ENCODE measurements around the gene C18orf63. TPM values are rescaled to one million over a fixed set of nuclear protein-coding genes. Genes with fewer than 3 reads are reported as not detected.
"Not testable (repeated sequence)": the region's sequence is repeated elsewhere in the genome, so short reads cannot be mapped to it uniquely, and the experiment has no call there.

C18orf63 gene
- total RNA-seq, 1 donor from 2014 or later = not detected

DNA sequence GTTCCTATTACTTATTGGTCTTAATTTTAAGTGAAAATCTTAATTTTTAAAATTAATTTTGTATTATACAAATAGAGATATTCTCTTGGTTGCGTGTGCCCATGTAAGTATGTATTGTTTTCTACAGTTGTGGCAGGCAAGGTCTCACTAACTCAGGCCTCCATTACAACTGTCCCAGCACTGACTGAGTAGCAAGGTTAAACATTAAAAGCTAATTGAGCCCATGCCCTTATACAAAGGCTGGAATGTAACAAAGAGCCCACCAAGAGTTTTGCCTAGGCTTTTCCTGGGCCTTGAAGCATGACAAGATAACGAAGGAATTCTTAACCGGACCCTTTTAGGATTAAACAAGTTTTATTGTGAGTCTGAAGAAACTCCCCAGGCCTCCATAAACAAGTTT, 11.2 kb downstream of the C18orf63 start:
- not testable (repeated sequence) for DNase-seq (ENCODE audit: low read depth in 2 of 2)

DNA sequence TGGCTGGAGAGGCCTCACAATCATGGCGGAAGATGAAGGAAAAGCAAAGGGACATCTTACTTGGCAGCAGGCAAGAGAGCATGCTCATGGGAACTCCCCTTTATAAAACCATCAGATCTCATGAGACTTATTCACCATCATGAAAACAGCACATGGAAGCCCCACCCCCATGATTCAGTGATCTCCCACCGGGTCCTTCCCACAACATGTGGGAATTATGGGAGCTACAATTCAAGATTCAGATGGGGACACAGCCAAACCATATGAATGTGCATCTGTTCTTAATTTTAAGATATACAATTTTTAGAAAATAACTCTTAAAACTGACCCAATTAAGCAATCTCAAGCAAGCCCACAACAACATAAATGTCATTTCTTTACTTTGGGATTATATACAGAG, 12.6 kb downstream of the C18orf63 start:
- no peak for DNase-seq (ENCODE audit: low read depth in 2 of 2)

DNA sequence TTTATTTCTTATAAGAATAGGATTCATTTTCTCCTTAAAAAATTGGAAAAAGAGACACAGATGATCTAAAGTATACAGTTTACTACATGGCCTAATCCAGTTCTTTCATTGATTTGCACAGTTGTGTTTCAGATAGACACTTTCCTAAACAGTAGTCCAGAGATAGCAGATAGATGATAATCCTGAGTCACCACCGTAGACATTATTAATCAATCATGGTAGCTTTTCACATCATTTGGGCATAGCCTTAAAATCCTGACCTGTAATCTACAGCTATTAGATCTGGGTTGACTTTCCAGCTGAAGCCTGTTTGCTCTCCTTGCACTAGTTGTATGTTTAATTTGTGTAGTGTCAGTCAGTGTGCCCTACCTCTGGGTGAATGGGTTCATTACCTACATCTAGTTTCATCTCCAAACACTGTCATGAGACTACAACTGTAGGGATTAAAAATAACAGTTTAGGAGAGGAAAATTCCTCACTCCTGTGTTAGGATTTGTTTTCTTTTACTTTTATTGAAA, 14.1 kb downstream of the C18orf63 start:
- DNase-seq (ENCODE audit: low read depth in 2 of 2) = no peak

DNA sequence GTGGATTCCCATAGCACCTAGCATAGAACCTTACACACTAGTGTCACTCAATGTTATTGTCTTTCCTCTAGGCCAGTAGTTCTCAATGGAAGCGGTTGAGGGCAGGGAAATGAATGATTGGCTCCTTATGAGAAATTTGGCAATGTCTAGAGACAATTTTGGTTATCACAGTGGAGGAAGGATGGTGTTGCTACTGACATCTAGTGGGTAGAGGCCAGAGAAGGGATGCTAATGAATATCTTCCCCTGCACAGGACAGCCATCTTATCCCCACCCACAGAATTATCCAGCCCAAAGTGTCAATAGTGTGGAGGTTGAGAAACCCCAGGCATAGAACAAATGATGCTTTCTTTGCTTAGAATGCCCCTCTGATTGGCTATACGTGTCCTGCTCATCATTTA, 15.8 kb downstream of the C18orf63 start:
- DNase-seq (ENCODE audit: low read depth in 2 of 2) = peak in 1 of 2 donors; percentile 2

DNA sequence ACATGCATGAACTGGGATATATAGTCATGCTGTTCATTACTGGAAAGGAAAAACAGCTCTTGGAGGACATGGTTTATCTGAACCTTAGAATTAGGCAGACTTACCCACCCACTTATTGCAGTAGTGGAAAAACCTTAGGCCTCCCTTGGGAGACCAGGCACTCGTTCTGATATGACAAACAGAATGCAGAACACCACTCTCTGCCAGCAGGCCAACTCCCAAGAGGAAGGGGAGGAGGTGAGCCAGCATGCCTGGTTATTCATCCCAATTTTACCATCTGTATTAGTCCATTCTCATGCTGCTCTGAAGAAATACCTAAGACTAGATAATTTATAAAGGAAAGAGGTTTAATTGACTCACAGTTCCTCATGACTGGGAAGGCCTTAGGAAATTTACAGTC, 17.5 kb downstream of the C18orf63 start:
- no peak for DNase-seq (ENCODE audit: low read depth in 2 of 2)

DNA sequence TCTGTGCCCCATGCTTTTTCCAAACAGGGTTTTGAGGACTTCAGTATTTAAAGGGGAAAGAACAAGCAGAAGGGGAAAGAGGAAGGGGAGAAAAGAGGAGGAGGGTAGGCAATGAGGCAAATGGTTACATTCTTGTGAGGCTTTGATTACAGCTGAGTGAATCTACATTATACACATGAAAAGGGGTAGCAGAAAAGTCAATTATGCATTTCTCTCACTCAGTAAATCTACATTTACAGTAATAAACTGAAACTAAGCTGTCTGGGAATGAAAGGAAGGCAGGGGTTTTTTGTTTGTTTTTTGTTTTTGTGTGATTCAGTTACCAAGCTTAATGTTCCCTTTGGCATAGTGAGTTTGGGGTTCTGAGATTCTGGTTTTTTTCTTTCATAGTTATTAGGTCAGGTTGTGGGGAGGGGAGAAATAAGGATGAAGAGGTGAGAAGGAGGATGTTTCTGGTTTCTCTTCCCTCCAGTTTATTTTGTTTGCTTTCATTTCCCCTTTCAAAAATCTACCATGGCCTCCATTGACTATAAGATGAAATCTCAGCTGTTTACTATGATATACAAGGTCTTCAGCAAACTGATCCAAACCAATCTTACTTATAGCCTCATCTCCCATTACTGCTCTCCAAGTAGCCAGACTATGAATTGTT, 18.7 kb downstream of the C18orf63 start:
- no peak for DNase-seq (ENCODE audit: low read depth in 2 of 2)

DNA sequence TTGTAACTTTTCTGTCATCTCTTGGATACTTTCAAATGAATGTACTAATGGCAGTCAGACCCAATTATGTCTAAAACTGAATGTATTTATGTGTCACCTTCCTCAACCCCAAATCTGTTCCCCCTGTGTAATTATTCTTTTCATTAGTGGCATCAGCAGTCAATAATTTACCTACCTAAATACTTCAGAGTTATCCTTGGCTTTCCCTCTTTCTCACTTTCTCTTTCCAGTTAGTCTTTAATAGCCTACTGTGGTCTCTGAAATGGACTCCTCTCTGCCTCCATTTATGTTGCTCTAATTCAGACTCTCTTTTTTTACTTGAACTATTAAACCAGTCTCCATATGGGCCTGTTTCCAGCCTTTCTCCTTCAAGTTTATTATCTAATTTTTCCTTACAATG, 21.0 kb downstream of the C18orf63 start:
- DNase-seq (ENCODE audit: low read depth in 2 of 2) = no peak

DNA sequence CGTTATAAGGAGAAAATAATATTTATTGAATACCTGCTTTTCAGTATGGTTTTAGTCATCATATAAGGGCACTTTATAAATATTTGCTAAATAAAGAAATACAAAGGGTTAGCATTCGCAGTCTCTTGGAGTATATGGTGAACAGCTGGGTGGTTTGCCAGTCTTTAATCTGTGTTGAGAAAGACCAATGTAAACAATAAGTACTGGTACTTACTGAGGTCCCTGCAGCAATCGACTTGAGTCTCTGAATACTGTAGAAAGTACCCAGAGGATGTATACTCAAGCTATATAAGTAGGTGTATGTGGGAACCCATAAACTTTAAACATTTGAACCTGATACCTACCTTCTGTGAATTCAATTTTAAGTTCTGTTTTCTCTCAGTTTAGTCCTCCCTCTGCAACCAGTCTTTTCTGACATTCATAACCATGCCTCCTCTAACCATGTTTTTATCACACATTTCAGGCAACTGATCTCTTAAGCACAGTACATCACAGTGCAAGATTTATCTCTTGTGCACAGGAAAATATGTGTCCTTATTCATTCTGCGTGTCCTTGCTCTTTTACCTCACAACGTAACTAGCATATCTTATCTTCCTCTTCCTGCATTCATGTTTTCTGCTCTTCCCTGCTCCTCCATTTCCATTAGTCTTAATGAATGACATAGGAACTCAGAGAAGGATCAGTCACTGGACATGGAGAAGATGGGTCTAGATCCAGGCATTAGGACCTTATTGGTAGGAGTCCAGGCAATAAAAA, 21.7 kb downstream of the C18orf63 start:
- DNase-seq (ENCODE audit: low read depth in 2 of 2) = no peak

DNA sequence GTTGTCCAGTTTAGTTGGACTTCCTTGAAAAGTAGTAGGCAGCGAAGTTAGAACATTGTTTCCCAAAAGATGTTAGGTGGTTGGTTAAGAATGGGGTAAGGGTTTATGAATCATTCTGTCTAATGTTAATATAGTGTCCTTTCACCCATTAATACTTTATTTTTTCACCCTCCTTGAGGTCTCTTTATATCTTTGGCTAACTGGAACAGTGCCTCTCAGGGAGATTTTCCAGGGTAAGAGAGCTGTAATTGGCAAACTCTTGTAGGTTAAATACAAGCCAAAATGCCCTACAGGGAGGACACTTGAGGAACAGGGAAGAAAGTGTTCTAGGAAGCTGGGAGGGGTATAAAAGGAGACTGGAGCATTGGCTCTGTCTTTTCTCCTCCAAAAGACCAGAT, 22.3 kb downstream of the C18orf63 start:
- no peak for DNase-seq (ENCODE audit: low read depth in 2 of 2)

DNA sequence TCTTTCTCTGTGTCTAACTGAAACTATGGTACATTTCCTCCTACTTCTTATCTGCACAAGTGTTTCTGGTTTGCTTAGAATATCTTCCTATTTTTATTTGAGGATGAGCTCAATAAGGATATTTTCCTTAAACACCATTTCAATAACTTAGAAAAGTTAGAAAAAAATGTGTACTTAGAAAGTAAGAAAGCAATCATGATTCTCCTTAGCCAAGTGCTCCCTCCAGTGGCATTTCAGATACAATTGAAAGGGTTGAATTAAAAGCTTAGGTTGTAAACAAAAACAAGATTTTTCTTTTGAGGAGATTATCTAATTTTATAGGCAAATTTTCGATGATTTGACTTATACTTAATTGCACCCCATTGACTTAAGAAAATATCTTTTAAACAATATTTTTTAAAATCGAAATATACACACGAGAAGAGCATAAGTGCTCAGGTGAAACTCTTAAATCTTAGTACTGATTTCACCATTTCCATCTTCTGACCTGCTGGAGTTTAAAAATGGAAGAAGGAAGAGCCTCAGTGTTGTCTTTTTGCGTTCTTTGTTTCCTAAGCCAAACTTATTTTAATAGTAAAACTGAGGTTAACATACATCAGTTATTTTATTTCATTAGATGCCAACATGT, 26.9 kb downstream of the C18orf63 start:
- DNase-seq (ENCODE audit: low read depth in 2 of 2) = peak; percentile 61 to 65

DNA sequence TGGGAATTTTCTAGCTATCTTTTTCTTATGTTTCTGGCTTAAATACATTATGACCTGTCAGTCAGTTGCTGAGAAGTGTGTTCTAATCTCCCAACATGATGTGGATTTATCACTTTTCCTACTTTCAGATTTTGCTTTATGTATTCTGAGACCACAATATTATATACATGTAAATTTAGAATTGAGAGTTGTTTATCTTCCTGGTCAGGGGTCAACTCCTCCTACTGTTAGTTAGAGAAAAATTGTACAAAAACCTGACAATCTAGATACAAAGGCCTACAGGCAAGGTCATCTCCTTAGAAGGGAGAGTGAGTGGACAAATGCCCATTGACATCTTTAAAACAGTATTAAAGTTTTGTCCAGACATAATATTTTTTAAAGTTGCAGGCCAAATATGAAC, 30.6 kb downstream of the C18orf63 start:
- DNase-seq (ENCODE audit: low read depth in 2 of 2) = no peak

DNA sequence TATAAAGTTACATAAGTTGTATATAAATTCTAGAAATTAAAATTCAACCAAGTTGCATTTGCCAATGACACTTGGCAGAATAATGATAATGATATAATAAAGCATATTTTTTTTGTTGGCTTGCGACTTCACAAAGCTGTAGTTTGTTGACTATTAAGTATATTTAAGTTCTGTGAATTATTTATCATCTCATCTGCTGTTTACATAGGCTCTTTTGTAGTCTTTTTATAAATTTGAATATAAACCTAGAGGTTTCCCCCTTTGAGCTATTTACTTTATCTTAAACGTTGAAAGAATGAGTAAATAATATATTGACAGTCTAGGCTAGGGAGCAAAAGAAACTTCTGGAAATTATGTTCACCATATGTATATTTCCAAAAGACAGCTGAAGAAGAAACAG, 32.9 kb downstream of the C18orf63 start:
- DNase-seq (ENCODE audit: low read depth in 2 of 2) = no peak

DNA sequence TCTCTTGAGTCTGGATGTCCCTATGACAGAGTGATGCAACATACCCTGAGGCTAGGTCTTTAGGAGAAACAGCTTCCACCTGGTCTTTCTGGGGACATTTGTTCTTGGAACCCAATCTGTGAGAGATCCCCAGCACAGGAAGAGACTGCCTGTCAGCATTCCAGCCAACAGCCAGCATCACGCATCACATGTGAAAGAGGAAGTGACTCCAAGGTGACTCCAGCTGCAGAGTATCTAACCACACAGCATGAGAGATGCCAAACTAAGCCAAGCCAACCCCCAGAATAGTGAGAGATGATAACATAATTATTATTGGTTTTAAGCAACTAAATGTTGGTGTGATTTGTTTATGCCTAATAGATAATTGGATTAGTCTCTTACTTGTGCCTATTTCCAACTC, 35.7 kb downstream of the C18orf63 start:
- DNase-seq (ENCODE audit: low read depth in 2 of 2) = peak; percentile 25 to 42

DNA sequence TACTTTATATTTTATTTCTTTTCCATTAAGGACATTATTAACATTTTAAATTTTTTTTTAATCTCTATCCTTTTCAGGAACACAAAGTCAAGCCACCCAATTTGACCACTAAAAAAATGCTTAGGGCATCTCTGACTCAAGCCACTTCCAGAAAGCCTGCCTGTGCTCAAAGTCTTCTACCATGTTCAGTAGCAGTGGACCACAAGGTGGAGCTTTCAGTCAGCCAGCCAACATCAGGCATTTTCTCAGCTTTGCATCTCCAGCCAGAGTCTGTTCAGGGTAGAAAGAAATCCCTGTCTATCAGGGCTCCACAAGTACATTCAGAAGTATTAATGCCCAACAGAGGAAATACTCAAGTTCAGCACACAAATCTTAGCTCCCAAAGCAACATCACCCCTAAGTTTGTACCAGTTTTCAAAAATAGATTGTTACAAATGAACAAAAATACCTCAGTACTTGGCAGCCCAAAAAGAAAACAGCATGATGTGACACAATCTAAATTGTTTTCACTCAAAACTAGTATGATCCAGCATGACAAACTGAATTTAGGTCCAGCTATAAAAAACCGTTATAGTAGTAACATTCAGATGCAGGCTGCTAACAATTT, 37.6 kb downstream of the C18orf63 start:
- peak; percentile 55 to 69 for DNase-seq (ENCODE audit: low read depth in 2 of 2)

DNA sequence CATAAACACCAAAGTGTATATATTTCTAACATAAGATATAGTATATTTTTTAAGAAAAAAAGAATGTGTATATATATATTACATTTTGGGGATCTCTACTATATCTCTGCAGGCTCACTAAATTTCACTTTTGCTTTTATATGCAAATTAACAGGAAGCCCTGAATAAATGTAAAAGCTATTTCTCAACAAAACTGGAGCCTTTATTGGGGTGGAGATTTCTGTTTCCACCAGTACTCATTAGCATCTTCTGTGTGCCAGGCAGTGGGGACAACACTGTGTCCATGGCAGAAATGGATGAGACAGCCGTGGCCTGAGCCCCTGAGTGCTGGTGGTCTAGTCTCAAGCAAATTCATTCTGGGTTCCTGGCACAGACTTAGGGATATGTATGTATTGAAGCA, 41.3 kb downstream of the C18orf63 start:
- no peak for DNase-seq (ENCODE audit: low read depth in 2 of 2)

DNA sequence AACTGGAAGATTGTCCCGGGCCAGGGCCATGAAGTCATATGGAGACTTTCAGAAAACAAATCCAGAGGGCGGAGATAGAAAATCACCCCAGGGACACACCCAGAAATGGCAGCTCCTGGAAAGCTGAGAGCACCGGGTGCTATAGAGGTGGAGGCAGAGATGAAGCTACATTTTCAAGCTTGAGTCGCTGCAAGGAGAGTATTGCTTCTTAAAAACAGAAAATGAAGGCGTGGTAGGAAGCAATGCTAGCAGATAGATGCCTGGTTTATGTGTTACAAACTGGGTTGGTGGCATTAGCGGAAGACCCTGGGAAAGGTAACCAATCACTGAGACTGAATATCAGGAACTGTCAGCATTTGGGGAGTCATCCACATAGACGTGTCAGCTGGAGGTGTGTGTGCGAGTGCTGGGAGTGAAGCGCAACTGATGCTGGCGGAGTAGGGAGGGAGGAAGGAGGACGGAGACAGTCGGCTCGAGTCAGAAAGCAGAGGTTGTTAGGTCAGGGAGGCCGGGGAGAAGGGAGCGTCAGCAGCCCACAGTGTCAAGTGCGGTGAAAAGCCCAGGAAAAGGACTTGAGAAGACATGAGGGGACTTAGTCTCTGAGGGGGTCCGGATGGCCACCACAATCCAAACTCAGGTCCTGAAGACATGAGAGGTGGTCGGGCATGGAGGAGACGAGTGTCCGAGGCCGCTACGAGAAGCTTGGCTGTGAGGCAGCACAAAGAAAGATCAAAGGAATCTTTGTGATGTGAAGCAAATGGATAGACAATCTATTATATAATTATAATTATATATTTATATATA, 45.4 kb downstream of the C18orf63 start:
- no peak for DNase-seq (ENCODE audit: low read depth in 2 of 2)

DNA sequence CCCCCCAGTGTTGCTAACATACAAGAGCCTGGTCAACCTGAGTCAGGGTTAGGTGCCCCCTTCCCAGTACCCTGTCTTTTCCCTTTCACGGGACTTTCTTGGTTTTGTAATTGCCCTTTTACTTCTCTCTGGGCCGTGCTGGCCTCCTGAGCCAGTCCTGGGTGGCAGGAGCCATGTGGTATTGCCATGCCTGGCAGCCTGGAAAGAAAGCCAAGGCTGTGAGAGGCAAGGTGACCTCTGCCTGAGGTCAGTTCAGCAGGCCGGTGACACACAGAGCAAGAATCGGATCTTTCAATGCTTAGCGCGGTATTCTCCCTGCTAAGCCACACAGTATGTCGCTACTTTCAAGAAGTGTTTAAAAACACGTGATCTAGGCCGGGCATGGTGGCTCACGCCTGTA, 52.3 kb downstream of the C18orf63 start:
- no peak for DNase-seq (ENCODE audit: low read depth in 2 of 2)

DNA sequence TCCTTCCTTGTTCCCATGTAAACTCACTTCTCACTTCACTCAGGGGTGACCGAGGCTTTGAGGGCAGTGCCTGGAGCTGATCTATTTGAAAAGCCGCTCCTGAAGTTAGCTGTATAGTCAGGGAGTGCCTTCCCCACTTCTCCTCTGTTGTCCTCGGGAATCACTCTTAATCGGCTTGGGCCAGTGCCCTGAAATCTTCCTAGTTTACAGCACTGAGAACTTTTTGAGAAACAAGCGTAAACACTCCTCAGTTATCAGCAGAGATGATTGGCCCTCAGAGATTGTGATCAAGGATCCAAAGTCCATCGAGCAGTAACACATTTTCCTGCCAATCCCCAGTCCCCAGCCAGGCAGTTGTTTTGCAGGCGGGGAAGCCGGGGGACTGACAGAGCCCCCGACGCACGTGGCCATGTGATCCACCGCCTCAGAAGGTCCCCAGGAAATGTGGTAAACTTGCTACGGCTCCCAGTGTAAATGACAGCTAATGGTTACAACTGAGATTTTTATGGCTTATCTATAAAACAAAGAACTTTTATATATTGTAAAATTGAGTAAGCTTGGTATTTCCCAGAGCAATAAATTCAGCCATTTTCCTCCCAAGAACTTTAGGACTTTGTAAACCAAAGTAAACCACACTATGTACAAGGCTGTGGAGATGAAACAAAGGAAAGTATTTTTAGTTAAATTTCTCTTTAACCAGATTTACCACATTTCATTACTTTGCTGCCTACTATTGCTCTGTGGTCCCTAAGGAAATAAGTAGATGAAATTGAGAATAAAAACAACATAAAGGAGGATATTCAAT, 53.5 kb downstream of the C18orf63 start:
- DNase-seq (ENCODE audit: low read depth in 2 of 2) = no peak

DNA sequence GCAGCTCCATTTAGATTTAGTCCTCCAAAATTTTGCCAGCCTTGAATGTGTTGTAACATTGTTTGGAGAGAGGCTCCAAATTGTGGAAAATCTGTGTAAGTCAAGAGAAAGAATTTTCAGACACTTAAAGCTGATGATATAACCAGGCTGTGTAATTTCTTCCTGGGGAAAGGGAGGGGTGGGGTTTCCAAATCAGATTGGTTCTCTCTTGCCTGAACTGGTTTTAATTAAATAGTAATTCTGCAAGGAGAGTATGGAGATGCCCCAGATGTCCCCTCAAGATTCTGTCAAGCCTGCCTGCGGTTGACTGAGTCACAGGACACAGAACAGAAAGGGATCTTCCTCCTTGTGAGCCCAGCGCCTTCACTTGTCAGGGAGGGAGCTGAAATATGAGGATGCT, 54.5 kb downstream of the C18orf63 start:
- DNase-seq (ENCODE audit: low read depth in 2 of 2) = no peak

DNA sequence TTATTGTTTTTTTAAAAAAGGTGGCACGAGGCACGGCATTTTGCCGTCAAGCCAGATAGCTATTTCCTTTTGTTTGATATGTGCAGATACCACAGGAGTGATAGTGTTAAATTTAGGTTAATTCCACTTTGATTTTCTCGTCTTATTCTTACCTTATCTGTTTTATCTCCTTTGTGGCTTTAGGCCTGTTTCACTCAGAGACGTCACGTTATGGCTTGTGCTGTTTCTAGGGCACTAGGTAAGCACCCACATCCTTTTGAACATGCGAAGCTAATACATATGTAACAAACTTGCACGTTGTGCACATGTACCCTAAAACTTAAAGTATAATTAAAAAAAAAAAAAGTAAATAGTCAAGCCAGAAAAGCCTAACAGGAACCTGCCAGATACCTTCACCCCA, 57.8 kb downstream of the C18orf63 start:
- no peak for DNase-seq (ENCODE audit: low read depth in 2 of 2)

DNA sequence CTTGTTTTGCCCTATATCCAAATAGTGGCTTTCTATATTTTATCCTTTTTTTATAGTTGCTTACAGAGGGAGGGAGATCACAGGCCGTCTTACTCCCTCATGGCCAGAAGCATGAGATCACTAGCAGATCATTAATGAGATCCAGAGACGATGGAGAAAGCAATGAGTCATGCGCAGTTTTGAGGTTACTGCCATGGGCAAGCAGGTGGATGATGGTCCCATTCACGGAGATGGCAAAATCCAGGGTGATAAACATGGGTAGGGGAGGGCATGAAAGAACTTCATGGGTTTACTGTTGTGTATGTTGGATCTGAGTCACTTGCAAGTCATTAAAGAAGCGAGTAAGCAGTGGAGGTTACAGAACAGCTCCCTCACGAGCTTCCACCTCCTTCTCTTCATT, 60.4 kb downstream of the C18orf63 start:
- DNase-seq (ENCODE audit: low read depth in 2 of 2) = no peak

Measured in dermis microvascular lymphatic vessel endothelial cell (primary cell).